LNCAP (cell line): Measurements from ENCODE around the gene TMEM135.

Experiments
- TF ChIP-seq, protein P1 (sequence below): fragments of 450-650 bp; IDR thresholded peaks from 2 replicates; pipeline ENCODE4 v1.5.1; 2017; ENCODE audit warnings: mild to moderate bottlenecking

Gene TMEM135

DNA sequence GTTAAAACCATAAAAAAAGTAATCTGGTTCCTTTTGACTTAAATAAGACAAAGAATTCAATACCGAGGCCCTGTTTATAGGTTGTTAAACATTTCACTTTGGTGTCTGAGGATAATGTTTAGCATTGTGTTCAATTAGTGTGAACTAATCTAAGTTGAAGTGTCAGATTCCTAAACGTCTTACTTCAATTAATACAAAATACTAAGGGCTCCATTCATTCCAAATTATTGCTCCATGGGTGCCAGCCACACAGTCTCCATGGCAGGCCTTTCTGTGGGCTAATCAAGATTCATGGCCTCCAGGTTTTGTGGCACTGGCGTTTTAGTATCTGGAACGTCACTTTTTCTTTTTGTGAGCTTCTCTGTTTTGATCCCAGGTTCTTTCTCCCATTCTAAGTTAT, 89.4 kb downstream of the TMEM135 start:
- TF ChIP-seq, protein P1, sequence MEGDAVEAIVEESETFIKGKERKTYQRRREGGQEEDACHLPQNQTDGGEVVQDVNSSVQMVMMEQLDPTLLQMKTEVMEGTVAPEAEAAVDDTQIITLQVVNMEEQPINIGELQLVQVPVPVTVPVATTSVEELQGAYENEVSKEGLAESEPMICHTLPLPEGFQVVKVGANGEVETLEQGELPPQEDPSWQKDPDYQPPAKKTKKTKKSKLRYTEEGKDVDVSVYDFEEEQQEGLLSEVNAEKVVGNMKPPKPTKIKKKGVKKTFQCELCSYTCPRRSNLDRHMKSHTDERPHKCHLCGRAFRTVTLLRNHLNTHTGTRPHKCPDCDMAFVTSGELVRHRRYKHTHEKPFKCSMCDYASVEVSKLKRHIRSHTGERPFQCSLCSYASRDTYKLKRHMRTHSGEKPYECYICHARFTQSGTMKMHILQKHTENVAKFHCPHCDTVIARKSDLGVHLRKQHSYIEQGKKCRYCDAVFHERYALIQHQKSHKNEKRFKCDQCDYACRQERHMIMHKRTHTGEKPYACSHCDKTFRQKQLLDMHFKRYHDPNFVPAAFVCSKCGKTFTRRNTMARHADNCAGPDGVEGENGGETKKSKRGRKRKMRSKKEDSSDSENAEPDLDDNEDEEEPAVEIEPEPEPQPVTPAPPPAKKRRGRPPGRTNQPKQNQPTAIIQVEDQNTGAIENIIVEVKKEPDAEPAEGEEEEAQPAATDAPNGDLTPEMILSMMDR, result no peak

DNA sequence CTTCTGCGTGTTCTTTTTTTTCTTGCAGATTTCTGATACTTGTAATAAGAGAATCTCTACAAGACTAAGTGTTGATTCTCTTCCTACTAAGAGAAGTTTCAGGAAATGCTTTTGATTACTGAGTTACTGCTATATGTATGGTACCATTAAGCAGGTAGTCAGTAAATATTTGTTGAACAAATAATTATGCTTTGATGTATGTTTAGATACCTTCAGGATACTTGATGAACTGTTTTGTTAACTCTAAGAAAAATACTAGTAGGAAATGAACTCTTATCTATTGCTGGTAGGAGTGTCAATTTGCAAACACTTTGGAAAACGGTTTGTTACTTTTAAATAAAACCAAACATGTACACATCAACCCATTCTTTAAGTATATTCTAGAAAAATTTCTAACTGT, 90.6 kb downstream of the TMEM135 start:
- TF ChIP-seq, protein P1, result no peak

GRCh38 chr11:87134524-87135106, 96.9 kb downstream of the TMEM135 start:
- TF ChIP-seq, protein P1, result no peak

DNA sequence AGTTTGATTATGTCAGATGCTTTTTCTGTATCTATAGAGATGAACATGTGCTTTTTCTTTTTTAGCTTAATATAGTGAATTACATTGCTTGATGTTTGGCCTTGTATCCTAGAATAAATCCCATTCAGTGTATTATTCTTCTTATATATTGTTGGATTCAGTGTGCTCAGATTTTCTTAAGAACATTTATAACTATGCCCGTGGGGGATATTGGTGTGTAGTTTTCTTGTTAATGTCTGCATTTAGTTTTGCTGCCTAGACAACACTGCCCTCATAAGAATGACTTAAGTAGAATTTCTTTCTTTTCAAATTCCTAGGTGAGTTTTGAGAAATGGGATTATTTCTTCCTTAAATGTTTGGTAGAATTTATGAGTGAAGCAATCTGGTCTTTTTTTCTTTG, 98.5 kb downstream of the TMEM135 start:
- TF ChIP-seq, protein P1, result no peak

DNA sequence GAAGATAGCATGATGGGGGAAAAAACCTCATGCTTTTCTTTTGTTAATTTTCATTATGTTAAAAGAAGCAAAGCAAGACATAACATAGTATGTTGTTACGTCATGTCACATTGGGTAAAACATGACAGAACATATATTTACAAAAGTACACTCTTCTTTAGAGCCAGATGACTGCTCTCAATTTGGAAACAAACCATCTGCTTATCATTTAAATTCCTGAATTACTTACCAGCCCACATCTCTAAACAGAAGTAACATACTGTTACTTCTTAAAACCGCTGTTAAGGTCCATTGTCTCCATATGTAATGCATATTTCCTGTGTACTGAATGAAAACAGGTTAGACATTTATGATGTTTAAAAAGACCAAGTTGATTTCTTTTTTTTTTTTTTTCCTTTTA, 100.0 kb downstream of the TMEM135 start:
- TF ChIP-seq, protein P1, result no peak

- TF ChIP-seq, protein P1, result no peak
Observed at GRCh38 chr11:87139475-87139874, 101.7 kb downstream of the TMEM135 start.

- TF ChIP-seq, protein P1, result no peak
Observed at GRCh38 chr11:87141322-87141721, 103.6 kb downstream of the TMEM135 start.

DNA sequence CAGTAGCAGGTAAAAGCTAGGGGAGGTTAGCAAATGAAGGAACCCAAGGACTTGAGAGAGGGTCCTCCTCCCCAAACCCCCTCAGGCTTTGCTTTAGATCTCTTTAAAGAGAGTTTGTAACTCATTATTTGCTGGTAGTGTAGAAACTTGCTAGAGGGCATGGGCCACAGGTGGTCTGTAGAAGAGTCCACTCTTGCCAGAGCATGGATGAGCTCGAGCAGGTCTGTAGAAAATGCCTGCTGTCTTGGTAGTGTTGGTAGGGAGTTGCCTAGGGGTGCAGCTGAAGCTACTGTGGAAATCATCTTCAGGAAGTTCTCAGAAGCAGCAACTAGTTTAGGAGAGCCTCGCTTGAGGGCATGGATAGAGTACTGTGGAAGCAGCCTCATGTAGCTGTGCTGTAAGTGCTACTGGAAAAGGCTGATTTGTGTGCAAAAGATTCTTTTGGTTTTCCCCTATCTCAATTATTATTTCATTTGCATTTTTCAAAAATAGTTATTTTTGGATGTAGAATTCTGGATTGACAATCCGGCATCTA, 104.3 kb downstream of the TMEM135 start:
- TF ChIP-seq, protein P1, result no peak
